ENCODE measurements around the gene DUSP3. TPM values are rescaled to one million over a fixed set of nuclear protein-coding genes. Genes with fewer than 3 reads are reported as not detected.

DUSP3 gene
- total and polyA plus RNA-seq, 2 of the 13 experiments (the other 11 are each of a cell fraction or from before 2014, with no cell fraction given): 60.0 to 71.5 TPM

DNA sequence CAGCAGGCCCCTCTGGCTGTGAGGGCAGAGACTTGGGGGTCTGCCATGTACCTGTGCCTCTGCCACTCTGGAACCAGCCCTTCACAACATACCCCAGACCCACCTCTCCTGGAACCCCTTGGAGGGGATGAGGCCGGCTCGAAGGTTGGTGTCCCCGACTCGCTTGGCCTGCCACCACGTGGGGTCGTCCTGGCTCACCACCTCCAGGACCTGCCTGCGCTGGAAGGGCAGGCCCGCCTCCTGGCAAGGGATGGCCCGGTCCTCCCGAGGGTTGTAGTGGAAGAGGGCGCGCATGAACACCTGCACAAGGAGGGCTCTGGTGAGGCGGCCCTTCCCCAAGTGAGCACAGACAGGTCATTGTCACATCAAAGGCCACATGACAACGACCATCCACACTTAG is 42.0 kb upstream of the DUSP3 start:
- BruUV-seq (replicated peaks): no TSS peak

DNA sequence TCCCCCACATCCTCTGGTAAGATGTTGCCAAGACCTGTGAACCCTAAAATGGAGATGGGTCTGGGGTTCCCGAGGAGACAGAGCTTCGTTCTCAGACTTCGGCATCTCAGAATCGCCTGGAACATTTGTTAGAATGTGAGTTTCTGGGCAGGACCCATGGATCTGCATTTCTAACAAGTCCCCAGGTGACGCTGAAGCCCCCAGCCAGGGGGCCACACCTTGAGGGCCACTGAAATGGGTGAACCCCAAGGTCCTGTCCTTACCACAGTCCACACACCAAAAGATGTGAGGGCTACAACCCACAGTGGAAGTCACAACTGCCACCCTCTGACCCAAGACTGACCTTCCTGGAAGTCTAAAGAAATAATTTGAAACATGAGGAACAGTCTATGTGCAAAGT is 40.2 kb upstream of the DUSP3 start:
- no peaks in the 10 kb centered on the region for H3K27me3 ChIP-seq (ENCODE audit: control insufficient read depth in 1 of 2, insufficient read depth in 2 of 2, low read length in 2 of 2)
- H3K27ac ChIP-seq (ENCODE audit: extremely low read length, insufficient read depth, low read length): no peak overlapping the region
- no peak overlapping the region for H3K4me3 ChIP-seq (replicated peaks in 1 of 3; ENCODE audit: insufficient read depth in 1 of 3, low read depth in 2 of 3, low read length in 3 of 3)
- intact Hi-C loops (cut with micrococcal nuclease; ENCODE audit: unreplicated experiment) (no loop called here), in situ Hi-C loops (cut with HindIII; ENCODE audit: extremely low pct_ligation_motif_present, low pct_unique_long_range_greater_than_20kb) (no loop called here)
- H3K9me3 ChIP-seq (ENCODE audit: low read length): no peaks in the 10 kb centered on the region
- no peaks in the 10 kb centered on the region for H4K20me1 ChIP-seq (ENCODE audit: insufficient read depth, low read length)
- H3K9ac ChIP-seq (ENCODE audit: insufficient read depth, low read depth, low read length): no peak overlapping the region
- no peak overlapping the region for H2AFZ ChIP-seq (ENCODE audit: low read length)
- no peak for DNase-seq (ENCODE audit: low spot score)
- no peaks in the 10 kb centered on the region for H3K4me1 ChIP-seq (ENCODE audit: insufficient read depth, low read length)
- WGBS (ENCODE audit: low lambda C conversion rate): 82% methylated on average over 4 of the region's 5 CpGs
- no TSS peak for BruUV-seq (replicated peaks)
- H3K36me3 ChIP-seq (replicated peaks in 1 of 2; ENCODE audit: control insufficient read depth in 1 of 2, insufficient read depth in 2 of 2, low read length in 2 of 2): no peaks in the 10 kb centered on the region
- ATAC-seq: no peak
- TF ChIP-seq MTA1 (CRISPR knock-in tag; IDR thresholded peaks at IDR 0.05; ENCODE audit: borderline replicate concordance) (no peak), ZNF124 (CRISPR knock-in tag; IDR thresholded peaks at IDR 0.05) (no peak)
- H3K4me2 ChIP-seq (ENCODE audit: low read depth, low read length): no peak overlapping the region
- no peaks in the 10 kb centered on the region for H3K79me2 ChIP-seq (ENCODE audit: insufficient read depth, low read length)
- ChIA-PET POLR2A (no interaction called here), CTCF (ENCODE audit: low intra/inter-chr PET ratio, low total read pairs) (no interaction called here)
- no peak for FAIRE-seq

More for the DNA sequence above, 42.0 kb upstream of the DUSP3 start:
- Histone ChIP-seq H3K4me1 (ENCODE audit: insufficient read depth, low read length) (no peaks in the 10 kb centered on the region), H3K79me2 (ENCODE audit: insufficient read depth, low read length) (no peaks in the 10 kb centered on the region), H3K9me3 (ENCODE audit: low read length) (no peaks in the 10 kb centered on the region), H3K4me3 (replicated peaks in 1 of 3; ENCODE audit: insufficient read depth in 1 of 3, low read depth in 2 of 3, low read length in 3 of 3) (no peak overlapping the region), H3K4me2 (ENCODE audit: low read depth, low read length) (no peak overlapping the region), H3K27me3 (ENCODE audit: control insufficient read depth in 1 of 2, insufficient read depth in 2 of 2, low read length in 2 of 2) (no peaks in the 10 kb centered on the region), H3K27ac (ENCODE audit: extremely low read length, insufficient read depth, low read length) (no peak overlapping the region), H4K20me1 (ENCODE audit: insufficient read depth, low read length) (no peaks in the 10 kb centered on the region), H2AFZ (ENCODE audit: low read length) (no peak overlapping the region), H3K9ac (ENCODE audit: insufficient read depth, low read depth, low read length) (no peak overlapping the region), H3K36me3 (replicated peaks in 1 of 2; ENCODE audit: control insufficient read depth in 1 of 2, insufficient read depth in 2 of 2, low read length in 2 of 2) (no peaks in the 10 kb centered on the region; a peak in 1 of 5 replicates)
- no peak for FAIRE-seq
- in situ Hi-C loops (cut with HindIII; ENCODE audit: extremely low pct_ligation_motif_present, low pct_unique_long_range_greater_than_20kb) (no loop called here), intact Hi-C loops (cut with micrococcal nuclease; ENCODE audit: unreplicated experiment) (no loop called here)
- no peak for ATAC-seq
- ChIA-PET CTCF (ENCODE audit: low intra/inter-chr PET ratio, low total read pairs) (no interaction called here), POLR2A (no interaction called here)
- WGBS (ENCODE audit: low lambda C conversion rate): 80% methylated on average over 1 of the region's 14 CpGs
- no peak for DNase-seq (ENCODE audit: low spot score)
- no peak for TF ChIP-seq ZNF101 (CRISPR knock-in tag; IDR thresholded peaks at IDR 0.05; ENCODE audit: borderline replicate concordance, low read depth)
- no peak for TF ChIP-seq AGO2 (optimal IDR thresholded peaks at IDR 0.05; ENCODE audit: low read depth, low read length)
- TF ChIP-seq KDM2A (CRISPR knock-in tag; IDR thresholded peaks at IDR 0.05; ENCODE audit: borderline replicate concordance, low read depth): no peak
